ENCODE data around the gene RPLP2. TPM values are rescaled to one million over a fixed set of nuclear protein-coding genes. Genes with fewer than 3 reads are reported as not detected.

RPLP2 gene
- total and polyA plus RNA-seq, 8 donors: 761 to 1,687 (median 1,137) TPM

- H3K36me3 ChIP-seq: peaks cover 0 to 3% (median 0%) of the 10 kb centered on the region in 3 donors
- H3K4me3 ChIP-seq: peak within 1 kb of the TSS; percentile 80 to 97 (median 90)
- H3K9me3 ChIP-seq: no peaks in the 10 kb centered on the region
- peak in 3 of 4 donors; percentile 3 to 5 (median 4) for ATAC-seq
- intact Hi-C loops (cut with DNase I): no loop called here
- H3K27ac ChIP-seq: peak within 1 kb of the TSS; percentile 91 to 99 (median 97)
- no peaks in the 10 kb centered on the region for H3K27me3 ChIP-seq
- no peak for TF ChIP-seq CTCF (IDR thresholded peaks at IDR 0.05)
- peak in 5 of 6 donors; percentile 64 to 76 (median 70) for DNase-seq
- no peak for FAIRE-seq
- H3K4me1 ChIP-seq: peaks cover 10 to 29% (median 24%) of the 10 kb centered on the region in 3 donors
- WGBS, 2 donors: 12 to 14% methylated on average over 17 to 20 of the region's 20 CpGs
Observed at GRCh38 chr11:818396-819128, 8.8 kb downstream of the RPLP2 start, which contains the start of gene PNPLA2. PNPLA2 (plus strand) TSS chr11:818914; CDS start chr11:819719, 805 bp downstream.

- TF ChIP-seq CTCF (IDR thresholded peaks at IDR 0.05): peak in 1 of 4 donors; percentile 8
- no peak for FAIRE-seq
- no peaks in the 10 kb centered on the region for H3K27me3 ChIP-seq
- WGBS, 2 donors: 0 to 1% methylated on average over 53 to 96 of the region's 96 CpGs
- peak; percentile 92 to 97 (median 94) for DNase-seq
- peak overlapping the region; percentile 91 to 99 (median 97) for H3K27ac ChIP-seq
- peak; percentile 70 to 79 (median 75) for ATAC-seq
- peaks cover 0 to 7% (median 6%) of the 10 kb centered on the region in 3 donors for H3K36me3 ChIP-seq
- no peaks in the 10 kb centered on the region for H3K9me3 ChIP-seq
- peaks cover 10 to 29% (median 24%) of the 10 kb centered on the region in 3 donors for H3K4me1 ChIP-seq
- peak overlapping the region; percentile 80 to 97 (median 90) for H3K4me3 ChIP-seq
- intact Hi-C loops (cut with DNase I): no loop called here
Observed at GRCh38 chr11:819129-819931, 9.6 kb downstream of the RPLP2 start.

GRCh38 chr11:819943-820649 is 10.3 kb downstream of the RPLP2 start:
- peak; percentile 92 to 97 (median 96) for DNase-seq
- WGBS, 2 donors: 1% methylated on average over 24 to 47 of the region's 47 CpGs
- Histone ChIP-seq H3K36me3 (peaks cover 0 to 10% (median 6%) of the 10 kb centered on the region in 3 donors), H3K4me3 (peak overlapping the region; percentile 80 to 97 (median 90)), H3K27me3 (no peaks in the 10 kb centered on the region), H3K27ac (peak overlapping the region; percentile 91 to 99 (median 97)), H3K9me3 (no peaks in the 10 kb centered on the region), H3K4me1 (peaks cover 14 to 30% (median 24%) of the 10 kb centered on the region in 3 donors)
- FAIRE-seq: no peak
- ATAC-seq: peak; percentile 47 to 68 (median 58)
- intact Hi-C loops (cut with DNase I): no loop called here
- no peak for TF ChIP-seq CTCF (IDR thresholded peaks at IDR 0.05)

GRCh38 chr11:820655-821511 is 11.1 kb downstream of the RPLP2 start:
- Histone ChIP-seq H3K4me3 (peak overlapping the region; percentile 80 to 97 (median 90)), H3K4me1 (peaks cover 22 to 38% (median 32%) of the 10 kb centered on the region in 3 donors), H3K36me3 (peaks cover 0 to 10% (median 6%) of the 10 kb centered on the region in 3 donors), H3K27ac (peak overlapping the region; percentile 91 to 99 (median 97)), H3K9me3 (no peaks in the 10 kb centered on the region), H3K27me3 (no peaks in the 10 kb centered on the region)
- ATAC-seq (peak; percentile 42 to 61 (median 48)), DNase-seq (peak; percentile 81 to 96 (median 94)), FAIRE-seq (no peak)
- intact Hi-C loops (cut with DNase I): no loop called here
- WGBS, 2 donors: 7 to 11% methylated on average over 11 of the region's 11 CpGs
- no peak for TF ChIP-seq CTCF (IDR thresholded peaks at IDR 0.05)

Data from pancreas (tissue), 10 donors.